ENCODE data around the gene PARK7.

Gene PARK7

GRCh38 chr1:8025671-8026144, 64.2 kb downstream of the PARK7 start:
- DNase-seq: no peak

GRCh38 chr1:8026153-8026975, 64.9 kb downstream of the PARK7 start, which contains the start of gene ERRFI1:
ERRFI1 (minus strand) TSS chr1:8026309; CDS start chr1:8015619, 10,690 bp downstream.
- peak; percentile 81 to 90 for DNase-seq

- no peak for DNase-seq
Measured at GRCh38 chr1:8026976-8027747, 65.7 kb downstream of the PARK7 start.

GRCh38 chr1:8027748-8028570, 66.4 kb downstream of the PARK7 start:
- no peak for DNase-seq

GRCh38 chr1:8028571-8028910, 67.0 kb downstream of the PARK7 start:
- no peak for DNase-seq

- DNase-seq: no peak
Measured at GRCh38 chr1:8031176-8031785, 69.8 kb downstream of the PARK7 start.

- no peak for DNase-seq
Measured at GRCh38 chr1:8032366-8032910, 70.9 kb downstream of the PARK7 start.

GRCh38 chr1:8033322-8033721, 71.8 kb downstream of the PARK7 start:
- DNase-seq: no peak
